Cardiac fibroblast (primary cell): ENCODE data around the gene FHOD3.

Experiments
- DNase-seq, 2 donors: peaks; one replicate each; pipeline versions ENCODE4 v3.0.0 to v3.0.0-alpha.2; 2010; ENCODE audit warnings: low read depth in 2 of 2
- H3K4me3 ChIP-seq, 2 donors: replicated peaks in 1 of 2; 1 replicate in 1 of 2; 2 replicates in 1 of 2; pipeline ENCODE4 v1.5.1; 2011; ENCODE audit warnings: low read depth in 2 of 2, low read length in 2 of 2, mild to moderate bottlenecking in 2 of 2, moderate library complexity in 1 of 2
- TF ChIP-seq, protein P1 (sequence below): IDR thresholded peaks from one replicate; pipeline ENCODE4 v1.5.1; 2011; ENCODE audit warnings: low read depth, mild to moderate bottlenecking, low read length, inconsistent platforms

Gene FHOD3

DNA sequence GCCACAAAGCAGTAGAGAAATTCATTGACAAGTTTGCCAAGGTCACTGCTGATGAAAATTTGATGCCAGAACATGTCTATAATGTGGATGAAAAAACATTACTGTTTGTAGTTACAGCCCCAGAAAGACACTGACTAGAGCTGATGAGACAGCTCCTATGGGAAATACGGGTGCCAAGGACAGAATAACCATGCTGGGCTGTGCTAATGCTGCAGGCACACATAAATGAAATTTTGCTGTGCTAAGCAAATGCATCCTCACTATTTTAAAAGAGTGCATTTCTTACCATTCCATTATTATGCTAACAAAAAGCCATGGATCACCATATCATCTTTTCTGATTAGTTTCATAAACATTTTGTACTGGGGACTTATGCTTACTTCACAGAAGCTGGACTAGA, 208.2 kb downstream of the FHOD3 start:
- no peak for DNase-seq
- TF ChIP-seq, protein P1, sequence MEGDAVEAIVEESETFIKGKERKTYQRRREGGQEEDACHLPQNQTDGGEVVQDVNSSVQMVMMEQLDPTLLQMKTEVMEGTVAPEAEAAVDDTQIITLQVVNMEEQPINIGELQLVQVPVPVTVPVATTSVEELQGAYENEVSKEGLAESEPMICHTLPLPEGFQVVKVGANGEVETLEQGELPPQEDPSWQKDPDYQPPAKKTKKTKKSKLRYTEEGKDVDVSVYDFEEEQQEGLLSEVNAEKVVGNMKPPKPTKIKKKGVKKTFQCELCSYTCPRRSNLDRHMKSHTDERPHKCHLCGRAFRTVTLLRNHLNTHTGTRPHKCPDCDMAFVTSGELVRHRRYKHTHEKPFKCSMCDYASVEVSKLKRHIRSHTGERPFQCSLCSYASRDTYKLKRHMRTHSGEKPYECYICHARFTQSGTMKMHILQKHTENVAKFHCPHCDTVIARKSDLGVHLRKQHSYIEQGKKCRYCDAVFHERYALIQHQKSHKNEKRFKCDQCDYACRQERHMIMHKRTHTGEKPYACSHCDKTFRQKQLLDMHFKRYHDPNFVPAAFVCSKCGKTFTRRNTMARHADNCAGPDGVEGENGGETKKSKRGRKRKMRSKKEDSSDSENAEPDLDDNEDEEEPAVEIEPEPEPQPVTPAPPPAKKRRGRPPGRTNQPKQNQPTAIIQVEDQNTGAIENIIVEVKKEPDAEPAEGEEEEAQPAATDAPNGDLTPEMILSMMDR: no peak
- no peak overlapping the region for H3K4me3 ChIP-seq

GRCh38 chr18:36509646-36510197, 212.2 kb downstream of the FHOD3 start:
- no peak overlapping the region for H3K4me3 ChIP-seq
- TF ChIP-seq, protein P1: no peak
- no peak for DNase-seq

DNA sequence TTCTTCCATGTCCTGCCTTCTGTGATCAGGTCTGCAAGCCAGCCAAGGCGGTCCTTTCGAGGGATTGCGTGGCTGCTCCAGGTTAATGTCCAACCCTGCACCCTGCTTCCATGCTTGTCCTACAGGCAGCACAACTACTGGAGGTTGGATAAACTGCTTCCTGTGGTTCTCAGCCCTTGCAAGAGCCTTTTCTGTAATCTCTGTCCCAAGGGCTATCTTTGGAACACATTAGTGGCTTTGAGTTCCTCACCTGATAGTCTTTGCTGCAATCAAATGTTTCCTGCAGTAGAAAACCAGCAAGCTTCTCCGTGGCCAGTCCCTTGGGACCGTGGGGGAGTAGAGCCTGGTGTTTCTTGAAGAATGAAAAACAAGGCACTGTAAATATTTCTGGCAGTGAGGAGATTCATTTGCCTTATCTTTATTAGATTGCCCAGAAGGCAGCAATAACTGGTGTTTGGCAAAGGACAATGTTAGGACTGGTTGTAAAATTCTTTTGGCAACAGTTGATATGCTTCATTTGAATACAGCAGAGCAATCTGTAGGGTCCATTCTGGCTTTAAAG, 214.4 kb downstream of the FHOD3 start:
- peak; percentile 40 to 62 for DNase-seq
- no peak overlapping the region for H3K4me3 ChIP-seq
- TF ChIP-seq, protein P1: no peak

- TF ChIP-seq, protein P1: no peak
- no peak for DNase-seq
- H3K4me3 ChIP-seq: no peak overlapping the region
Measured at GRCh38 chr18:36513556-36513955, 216.0 kb downstream of the FHOD3 start.

DNA sequence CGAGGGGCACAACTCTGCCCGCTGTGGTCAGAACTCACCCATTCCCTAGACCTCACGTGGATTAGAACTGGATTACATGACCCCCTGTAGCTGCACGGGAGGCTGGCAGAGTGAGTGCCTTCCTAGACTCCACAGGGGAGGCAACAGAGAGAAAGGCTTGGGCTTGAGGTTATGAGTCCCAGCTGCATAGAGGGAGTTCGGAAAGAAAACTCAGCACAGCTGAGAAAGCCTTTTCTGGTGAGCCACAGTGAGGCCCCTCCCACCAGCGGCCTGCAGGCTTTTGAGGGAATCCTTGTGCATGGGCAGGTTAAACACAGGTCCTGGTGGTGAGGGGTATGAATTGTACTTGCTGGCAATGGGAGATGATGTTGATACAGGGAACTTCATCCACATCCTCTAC, 217.3 kb downstream of the FHOD3 start:
- TF ChIP-seq, protein P1: no peak
- no peak for DNase-seq
- no peak overlapping the region for H3K4me3 ChIP-seq

DNA sequence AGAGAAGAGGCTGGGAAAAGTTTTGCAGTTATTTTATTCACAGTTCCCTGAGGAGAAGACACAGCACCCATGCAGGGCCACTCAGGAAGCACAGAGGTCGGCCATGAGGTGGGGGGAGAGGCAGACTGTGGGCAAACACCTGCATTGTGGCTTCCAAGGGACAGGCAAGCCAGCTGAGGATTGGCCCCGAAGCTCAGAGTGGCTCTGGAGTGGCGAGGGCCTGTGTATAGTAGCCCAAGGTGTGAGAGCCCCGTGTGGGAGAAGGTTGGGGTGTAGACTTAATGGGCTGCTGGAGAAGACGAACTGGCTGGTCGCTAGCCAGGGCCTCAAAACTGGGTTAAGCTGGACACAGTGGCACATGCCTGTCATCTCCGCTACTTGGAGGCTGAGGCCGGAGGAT, 218.7 kb downstream of the FHOD3 start:
- DNase-seq: no peak
- H3K4me3 ChIP-seq: no peak overlapping the region
- TF ChIP-seq, protein P1: no peak

- TF ChIP-seq, protein P1: no peak
- no peak overlapping the region for H3K4me3 ChIP-seq
- no peak for DNase-seq
Measured at GRCh38 chr18:36516726-36517125, 219.2 kb downstream of the FHOD3 start.
